GM19193 (cell line): ENCODE results near the gene GP9.
A peak's percentile ranks its signal among the peaks of the same experiment; 100 is the strongest.

Experiments
- POLR2A ChIP-seq: IDR thresholded peaks from 4 replicates; pipeline ENCODE4 v1.6.1; 2011; ENCODE audit not compliant: insufficient read depth, insufficient read length; ENCODE audit errors: extremely low read depth

Gene GP9

DNA sequence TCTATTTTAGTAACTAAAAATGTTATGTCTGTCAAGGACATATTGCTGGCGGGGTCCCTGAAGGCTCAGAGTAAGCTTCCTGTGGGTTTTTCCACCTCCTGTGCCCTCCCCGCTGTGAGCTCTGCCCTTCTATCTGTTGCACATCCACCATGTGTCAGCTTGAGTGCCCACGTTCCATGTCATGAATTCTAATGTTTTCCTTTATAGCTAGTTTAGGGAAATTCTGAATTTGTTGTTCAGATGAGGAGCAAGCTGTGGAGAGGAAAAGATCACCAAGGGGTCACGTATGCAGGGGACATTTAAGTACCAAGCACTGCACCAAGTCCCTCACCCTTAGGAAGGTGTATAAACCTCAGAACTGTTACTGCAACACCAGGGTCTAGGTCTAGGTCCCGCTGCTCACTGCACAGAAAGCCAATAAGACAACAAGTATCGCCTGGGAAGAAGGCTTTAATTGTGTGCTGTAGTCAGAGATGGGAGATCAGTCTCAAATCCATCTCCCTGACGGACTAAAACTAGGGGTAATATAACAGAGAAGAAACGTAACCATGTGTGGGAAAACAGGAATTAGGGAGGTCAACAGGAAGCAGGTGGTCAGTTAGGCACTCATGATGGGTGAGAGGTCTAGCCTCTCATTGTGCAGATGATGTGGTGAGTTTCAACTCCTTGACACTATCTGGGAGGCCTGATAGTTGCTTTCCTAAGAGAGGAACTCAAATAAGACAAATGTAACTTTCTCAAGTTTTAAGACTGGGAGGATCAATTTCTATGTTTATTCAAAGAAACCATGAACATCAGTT is 9.7 kb downstream of the GP9 start:
- no peak for TF ChIP-seq POLR2A

DNA sequence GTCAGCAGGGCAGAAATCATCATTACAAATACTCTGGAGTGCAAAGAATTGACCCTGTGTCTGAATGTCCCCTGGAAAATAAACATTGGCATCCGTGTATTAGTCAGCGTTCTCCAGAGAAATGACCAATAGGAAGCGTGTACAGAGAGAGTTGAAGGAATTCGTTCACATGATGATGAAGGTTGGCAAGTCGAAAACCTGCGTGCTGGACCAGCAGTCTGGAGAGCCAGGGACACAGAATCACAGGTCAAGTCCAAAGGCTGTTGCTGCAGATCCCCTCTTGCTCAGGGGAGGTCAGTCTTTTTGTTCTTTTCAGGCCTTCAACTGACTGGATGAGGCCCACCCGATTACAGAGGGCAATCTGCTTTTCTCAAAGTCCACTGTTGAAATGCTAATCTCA is 16.6 kb downstream of the GP9 start:
- TF ChIP-seq POLR2A = no peak

DNA sequence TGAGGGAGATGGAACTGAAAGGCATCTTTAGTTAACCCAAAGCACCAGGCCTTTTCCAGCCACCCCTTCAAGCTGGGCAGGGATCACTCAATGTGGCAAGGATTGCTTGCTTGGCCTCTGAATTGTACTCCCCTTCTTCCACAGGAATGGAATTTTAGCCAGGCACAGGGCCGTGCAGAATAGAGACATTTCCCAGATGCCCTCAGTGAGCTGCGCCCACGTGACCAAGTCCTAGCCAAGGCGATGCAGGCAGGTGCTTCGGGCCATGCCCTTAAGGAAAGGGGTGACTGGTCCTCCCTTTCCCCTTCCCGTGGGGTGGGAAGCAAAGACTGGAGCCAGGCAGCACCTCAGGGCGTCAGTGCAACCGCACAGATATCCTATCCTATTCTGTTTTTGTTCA is 17.9 kb downstream of the GP9 start:
- TF ChIP-seq POLR2A = no peak

DNA sequence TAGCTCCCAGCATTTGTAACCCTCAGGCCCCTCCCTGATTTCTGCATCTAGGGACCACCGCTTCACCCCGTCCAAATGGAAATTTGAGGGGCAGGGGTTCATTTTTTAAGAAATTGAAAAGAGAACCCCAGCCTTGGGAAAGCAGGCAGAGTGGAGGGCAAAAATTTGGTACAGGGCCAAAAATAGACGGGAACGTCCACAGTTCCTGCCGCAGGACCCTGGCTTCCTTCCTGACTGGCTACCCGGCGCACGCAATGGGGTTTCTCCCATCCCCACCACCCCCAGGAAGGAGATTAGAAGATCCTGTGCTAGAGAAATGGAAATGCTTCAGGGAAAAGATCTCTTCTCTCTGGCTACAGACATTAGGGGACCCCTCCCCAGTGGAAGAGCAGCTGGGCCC is 20.9 kb downstream of the GP9 start:
- no peak for TF ChIP-seq POLR2A

DNA sequence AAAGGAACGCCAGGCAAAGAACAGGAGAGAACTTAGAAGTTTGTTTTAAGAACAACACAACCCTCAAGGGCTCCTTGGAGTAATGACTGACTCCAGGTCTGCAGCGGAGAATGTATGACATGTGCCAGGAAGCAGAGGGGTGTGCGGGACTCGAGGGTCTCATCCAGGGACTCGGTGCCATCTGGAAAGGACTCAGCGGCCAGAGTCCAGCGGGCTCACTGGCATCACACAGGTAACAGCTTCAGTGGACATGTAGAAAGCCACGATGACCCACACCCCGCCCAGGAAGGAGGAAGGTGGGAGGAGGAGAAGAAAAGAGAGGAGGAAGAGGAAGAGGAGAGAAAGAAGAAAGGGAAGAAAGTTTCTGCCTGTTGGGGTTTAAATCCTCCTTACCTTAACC is 21.4 kb downstream of the GP9 start:
- TF ChIP-seq POLR2A = no peak

DNA sequence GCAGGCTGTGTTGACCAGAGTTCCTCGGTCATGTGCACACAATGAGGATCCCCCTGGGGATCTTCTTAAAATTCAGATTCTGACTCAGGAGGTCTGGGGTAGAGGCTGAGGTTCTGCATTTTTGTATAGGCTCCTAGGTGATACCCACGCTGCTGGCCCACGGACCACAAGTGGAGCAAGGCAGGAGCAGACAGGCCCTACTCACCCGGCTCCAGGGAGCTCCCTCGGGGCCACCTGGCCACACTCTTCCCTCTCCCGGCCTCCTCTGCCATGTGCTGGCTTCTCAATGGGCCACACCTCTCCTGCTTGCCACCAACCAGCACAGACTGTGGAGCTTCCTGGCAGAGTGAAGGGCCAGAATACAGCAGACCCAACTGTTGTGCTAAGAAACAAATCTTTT is 23.9 kb downstream of the GP9 start:
- TF ChIP-seq POLR2A = no peak

DNA sequence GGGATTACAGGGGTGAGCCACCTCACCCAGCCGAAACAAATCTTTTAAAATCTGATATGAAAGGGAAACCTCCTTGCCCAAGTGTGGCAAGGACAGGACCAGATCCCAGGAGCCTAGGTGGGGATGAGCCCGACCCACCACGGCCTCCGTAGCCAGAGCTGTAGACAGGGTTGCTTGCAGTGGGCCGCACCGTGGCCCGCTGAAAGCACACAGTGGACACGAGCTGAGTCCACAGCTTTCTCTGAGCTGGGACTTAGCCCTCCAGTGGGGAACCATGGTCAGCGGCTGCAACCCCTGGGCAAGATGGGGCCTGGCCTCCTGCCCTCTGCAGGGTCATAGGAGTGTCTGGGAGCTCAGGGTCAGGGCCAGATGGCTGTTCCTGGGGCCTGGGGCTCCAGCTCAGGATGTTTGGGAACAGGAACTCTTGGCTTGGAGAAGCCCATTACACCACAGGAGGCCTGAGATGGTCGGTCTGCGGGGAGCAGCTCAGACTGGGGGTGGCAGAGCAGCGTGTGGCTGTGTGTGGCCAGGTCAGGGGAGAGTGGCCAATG is 24.7 kb downstream of the GP9 start:
- TF ChIP-seq POLR2A = no peak

DNA sequence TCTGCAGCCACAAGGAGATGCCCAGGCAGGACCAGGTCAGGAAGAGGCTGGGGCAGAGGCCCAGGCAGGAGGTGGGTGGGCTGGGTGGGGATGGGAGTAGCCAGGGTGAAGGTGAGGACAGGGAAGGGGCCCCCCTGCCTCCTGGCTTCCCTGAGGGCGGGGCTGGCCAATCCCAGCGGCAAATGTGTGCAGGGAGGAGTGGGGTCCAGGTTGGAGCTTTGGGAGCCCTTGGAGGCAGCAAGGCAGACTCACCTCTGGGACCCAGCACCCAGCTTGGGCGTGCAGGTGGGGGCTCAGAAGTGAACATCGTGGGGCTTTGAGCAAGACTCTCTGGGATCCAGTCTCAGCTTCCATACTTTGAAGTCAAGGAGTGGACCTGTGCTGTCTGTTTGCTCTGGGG is 25.2 kb downstream of the GP9 start:
- TF ChIP-seq POLR2A = no peak

DNA sequence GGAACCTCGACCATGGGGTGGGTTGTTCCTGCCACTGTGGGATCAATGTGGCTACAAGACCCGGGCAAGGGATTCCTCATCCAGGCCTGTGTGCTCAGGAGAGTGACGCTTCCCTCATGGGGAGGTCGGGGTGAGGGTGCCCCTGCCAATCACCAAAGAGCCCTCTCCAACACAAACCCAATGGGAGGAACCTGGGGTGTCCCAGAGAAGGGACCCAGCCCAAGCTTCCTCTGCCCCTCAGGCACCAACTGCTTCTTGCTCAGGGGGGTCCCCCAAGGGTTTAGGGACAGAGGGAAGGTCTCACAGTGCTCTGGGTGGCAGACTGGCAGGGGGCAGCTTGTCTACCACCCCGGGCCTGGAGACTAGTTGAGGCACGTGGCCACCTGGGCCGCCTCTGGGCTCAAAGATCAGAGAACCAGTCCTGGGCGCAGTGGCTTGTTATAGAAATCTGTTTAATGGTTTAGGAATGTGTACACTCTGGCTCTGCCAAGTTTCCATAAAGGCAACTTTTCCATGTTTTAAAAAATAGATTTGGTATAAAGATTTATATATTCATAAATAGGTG is 26.6 kb downstream of the GP9 start:
- TF ChIP-seq POLR2A = peak; percentile 7

DNA sequence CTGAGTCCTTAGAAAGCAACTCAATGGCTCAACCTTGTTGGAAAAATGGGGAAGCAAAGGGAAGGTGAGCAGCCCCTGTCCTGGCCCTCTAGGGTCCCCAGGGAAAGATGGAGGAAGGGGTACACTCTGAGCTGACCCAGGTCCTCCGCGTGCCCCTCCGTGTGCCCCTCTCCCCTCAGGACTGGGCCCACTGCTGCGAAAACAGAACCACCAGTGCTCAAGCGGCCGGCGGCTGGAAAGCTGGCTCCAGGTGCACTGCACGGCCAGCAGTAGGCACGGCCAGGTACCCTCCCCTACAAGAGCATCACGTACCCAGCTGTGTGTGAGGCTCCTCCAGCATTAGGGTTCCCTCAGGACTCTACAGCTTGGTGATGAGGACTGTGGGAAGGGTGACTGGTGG is 34.7 kb downstream of the GP9 start:
- TF ChIP-seq POLR2A = no peak

DNA sequence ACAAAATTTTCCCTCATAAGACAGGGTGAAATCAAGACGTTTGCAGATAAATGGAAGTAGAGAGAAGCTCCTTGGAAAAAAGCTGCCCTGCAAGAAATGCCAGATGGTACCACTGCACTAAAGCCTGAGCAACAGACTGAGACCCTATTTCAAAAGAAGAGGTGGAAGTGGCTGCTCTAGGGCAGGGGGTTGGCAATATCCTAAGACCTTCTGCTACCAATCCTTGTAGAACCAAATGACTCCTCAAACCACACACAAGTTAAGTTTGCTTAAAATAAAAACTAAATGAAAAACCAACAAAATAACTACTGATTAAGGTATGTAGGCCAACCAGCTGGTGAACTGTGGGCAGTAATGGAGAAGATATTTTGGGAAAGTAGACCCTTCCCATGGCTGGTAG is 39.7 kb downstream of the GP9 start:
- TF ChIP-seq POLR2A = no peak

DNA sequence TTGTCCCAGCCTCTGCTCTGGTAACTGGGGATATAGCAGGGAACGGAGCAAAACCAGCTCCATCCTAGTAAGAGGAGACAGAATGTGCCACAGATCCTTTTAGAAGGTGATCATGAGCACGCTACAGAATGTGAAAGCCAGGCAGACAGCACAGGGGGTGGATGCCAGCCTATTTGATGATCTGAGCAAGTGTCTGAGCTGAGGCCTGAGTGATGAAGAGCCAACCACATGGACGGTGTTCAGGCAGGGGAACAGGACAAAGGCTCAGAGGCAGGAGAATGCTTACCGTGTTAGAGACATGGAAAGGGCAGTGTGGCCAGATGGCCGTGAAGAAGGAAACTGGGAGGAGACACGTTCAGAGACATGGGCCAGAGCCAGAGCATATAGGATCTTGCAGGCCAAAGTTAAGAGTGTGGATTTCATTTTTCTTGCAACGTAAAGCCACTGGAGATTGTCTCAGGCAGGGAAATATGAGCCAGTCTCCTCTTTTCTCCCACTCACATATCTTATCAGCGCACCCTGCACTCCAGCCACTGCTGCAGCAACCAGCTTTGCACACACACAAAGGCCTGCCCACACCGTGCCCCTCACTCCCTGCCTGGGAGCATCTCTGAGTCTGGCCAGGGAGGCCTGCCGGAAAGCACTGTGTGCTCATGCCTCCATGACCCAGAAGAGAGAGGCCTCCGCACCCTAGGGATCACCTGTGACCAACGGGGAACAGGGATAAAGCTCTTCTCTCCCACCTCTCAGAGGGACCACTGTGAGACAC is 41.0 kb downstream of the GP9 start:
- TF ChIP-seq POLR2A = no peak

DNA sequence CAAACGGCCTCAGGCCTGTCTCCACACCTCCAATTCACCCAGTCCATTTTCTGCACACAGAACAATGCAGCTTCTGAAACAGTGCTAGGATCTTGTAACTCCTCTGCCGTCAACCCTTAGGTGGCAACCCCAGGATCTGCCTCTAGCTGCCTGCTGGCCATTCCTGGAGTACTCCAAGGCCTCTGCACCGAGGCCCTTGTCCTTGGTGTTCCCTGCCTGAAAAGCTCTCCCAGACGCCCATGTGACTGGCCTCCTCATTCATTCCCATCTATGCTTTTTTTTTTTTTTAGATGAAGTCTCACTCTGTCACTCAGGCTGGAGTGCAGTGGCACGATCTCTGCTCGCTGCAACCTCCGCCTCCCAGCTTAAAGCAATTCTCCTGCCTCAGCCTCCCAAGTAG is 42.7 kb downstream of the GP9 start:
- no peak for TF ChIP-seq POLR2A

DNA sequence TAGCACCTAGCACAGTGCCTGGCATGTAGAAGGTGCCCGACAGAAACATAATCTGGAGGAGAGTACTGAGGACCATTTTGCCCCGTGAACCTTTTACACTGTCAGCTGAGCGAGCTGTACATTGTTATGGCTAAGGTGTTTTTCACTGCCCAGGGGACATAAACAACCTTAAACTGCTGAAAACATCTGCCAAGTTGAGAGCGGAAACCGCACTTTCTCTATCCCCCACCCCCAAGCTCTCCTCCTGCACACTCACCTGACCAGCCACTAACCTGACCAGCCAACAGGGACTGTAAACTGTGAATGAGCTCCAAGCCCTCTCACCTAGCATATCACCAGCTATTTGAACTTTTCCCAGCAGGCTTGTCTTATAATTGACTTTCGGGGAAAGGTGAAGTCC is 43.5 kb downstream of the GP9 start:
- TF ChIP-seq POLR2A = no peak

DNA sequence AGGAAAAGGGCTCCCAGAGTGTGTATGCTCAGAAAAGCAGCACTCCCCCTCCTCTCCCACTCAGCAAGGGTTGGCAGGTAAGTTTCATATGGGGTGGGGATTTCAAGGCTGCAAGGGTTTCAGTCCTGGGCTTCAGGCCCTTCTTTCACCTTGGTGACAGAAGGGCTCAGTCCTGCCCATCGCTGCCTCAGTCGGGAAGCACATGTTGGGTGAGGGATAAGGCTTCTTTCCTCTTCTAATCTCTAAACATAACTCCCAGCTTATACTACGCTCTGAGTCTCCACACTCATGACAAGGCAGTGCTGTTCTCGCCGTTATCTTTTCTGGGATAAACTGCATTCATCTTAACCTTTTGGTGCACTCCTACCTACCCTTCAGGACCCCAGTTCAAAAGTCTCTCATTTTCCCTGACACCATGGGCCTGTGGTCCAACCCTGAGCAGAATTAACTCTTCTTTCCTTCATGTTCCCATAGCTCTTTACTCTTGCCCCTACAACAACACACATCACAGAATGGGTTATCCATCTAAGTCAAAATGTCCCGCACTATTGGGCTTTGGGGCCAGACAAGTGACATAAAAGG is 44.0 kb downstream of the GP9 start:
- TF ChIP-seq POLR2A = no peak
